ENCODE results near the gene ADRA2B.
A peak's percentile ranks its signal among the peaks of the same experiment; 100 is the strongest.

The ADRA2B gene

DNA sequence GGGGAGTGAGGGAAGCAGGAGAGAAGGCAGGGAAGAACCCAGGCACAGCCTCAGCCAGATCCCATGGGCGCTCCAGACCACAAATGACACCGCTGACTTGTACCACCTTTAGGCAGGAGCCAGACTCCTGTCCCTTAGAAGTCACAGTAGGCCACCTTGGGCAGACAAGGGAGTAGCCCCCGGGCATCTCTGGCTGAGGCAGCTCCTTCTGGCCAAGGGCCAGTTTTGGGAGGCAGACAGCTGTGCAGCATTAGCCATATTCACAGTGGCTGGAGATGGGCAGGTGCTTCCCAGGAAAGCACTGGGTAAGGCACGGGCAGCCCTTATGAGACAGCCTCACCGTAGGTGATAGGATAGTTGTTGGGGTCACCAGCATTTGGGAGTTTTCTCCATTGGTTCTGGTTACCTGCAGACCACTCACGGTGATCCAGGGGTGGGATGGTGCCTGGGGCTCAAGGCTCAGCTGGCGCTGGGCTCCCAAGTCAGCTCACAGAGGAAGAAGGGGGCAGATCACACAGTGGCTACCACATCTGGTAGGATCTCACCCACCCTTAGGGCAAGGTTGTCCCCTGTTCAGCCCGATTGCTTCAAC is 19.9 kb upstream of the ADRA2B start:
- no peak for DNase-seq

DNA sequence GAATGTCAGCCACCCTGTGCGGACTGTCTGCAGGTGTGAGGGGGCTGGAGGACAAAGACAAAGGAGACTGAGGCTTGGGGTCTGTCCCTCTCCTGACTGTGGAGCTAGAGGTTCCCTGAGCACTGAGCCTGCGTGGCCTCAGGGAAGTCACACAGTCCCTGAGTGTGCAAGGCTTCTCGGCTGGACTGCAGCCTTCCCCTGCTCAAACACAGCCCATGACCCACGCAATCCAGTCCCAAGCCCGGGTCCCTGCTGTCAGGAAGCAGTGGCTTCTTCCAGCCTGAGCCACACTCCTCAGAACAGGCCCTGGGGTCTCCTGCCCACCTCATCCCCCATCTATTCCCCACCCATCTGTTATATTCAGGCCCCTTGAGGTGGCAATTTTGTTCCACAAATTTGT is 19.2 kb upstream of the ADRA2B start:
- no peak for DNase-seq

DNA sequence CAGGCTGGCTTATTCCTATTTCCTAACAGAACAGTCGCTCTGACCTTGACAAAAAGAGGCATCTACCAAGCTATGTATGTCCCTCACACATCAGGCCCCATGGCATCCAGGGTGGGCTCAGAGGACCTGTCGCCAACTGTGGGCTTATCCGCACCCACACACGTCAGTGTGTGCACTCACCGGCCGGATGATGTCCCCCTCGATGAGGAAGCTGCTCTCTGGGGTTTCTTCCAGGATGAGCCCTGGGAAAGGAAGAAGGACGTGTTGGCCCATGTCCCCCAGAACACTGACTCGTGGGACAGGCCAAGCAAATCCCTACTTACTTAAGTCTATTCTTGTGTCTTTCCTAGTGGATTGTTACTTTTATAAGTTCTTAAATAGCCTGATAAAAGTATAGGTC is 18.8 kb upstream of the ADRA2B start:
- DNase-seq, result no peak

DNA sequence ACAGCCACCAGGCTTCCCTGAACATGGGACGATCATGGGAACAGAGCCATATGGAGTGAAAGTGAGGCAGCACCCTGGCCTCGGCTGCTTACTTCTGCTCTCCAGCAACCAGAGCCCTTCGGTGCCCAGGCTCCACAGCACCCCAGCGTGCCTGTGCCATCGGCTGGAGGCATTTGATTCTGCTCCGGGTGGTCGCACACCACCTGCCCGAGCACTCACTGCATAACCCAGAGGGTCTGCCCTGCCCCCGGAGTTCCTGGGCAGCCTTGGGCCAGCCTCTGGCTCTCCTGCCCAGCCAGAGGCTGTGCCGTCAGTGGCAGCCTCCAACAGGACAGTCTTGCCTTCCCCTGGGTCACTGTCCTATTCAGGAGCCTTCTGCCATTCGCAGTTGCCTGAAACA is 18.1 kb upstream of the ADRA2B start:
- DNase-seq, result no peak

DNA sequence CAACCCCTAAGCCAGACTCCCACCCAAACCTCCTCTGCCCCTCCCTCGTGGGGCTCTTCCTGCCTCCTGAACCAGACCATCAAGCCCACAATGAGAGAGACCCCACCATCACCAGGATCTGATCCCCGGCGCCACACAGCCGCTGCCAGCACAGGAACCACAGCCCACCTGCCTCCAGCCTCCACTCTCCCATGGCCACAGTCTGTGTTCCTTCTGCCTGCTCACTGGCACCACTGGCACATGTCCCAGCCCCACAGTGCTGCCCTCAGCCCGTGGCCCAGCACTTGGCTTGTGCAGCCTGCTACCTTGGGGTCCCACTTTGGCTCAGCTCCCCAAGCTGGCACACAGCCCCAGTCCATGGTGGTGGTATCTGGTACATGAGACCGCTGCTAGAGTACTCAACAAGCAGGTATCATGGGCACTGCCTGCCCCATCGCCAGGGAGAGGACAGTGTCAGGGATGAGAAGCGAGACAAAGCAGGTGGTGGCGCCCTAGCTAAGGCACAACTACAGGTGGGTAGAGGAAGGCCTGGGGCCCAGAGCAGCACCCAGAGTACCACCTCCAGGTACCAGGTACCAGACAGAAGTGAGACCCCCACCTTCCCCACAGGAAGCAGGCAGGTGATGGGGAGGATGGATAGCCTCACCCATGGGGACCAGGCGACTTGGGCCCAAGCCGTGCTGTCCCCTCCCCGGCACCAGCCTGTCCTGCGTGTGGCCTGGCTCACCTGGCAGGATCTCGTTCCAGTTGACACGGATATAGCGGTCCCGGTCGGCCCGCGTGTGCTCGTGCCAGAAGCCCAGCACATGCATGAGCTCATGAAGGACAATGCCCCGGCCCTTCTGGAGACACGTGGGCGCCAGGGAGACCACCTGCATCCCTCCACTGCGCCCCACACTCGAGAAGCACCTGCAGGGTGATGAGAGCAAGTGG is 15.7 kb upstream of the ADRA2B start:
- DNase-seq, result no peak

DNA sequence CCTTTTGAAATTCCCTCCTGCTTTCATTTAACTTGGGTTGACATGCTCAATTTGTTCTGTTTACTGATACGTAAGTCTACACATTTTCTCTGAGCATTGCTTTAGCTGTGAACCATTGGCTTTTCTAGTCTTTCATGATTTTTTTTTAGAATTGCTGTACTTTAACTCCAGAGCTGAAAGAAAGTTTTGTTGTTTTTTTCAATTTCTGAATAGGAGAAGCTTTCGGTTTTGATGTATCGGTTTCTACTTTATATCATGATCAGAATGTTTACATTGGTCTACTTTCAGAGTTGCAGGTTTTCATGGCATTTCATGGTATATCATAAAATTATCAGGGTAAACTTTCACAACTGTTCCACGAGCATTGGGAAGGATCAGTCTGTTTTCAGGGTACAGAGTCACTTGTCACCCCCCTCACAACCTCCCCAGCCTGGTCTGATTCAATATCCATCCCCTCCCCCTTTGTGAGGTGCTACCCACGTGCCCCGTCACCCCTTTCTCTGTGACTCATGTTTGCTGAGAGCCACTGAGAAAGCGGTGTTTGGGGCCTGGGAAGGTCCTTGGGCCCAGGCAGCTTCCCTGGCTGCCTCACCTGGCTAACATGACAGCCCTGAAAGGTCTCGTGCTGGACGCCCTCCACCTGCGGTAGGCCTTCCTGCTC is 14.9 kb upstream of the ADRA2B start:
- DNase-seq, result no peak

DNA sequence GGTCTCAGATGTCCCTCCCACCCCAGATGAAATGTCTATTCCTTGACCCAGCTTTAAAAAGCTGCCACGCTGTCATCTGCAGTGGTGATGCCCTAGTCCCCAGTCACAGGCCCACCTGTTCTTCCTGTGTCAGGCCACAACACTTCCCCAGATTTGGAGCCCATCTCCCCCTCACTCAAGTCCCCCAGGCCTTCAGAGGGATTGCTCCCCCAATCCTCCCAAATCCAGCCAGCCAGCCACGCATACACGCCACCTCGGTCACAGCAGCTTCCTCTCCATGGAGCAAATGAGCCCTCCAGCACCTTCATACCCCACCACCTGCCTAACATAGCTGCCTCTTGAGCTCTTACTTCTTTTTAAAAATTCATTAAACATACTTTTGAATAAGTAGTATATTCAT is 14.1 kb upstream of the ADRA2B start:
- no peak for DNase-seq

DNA sequence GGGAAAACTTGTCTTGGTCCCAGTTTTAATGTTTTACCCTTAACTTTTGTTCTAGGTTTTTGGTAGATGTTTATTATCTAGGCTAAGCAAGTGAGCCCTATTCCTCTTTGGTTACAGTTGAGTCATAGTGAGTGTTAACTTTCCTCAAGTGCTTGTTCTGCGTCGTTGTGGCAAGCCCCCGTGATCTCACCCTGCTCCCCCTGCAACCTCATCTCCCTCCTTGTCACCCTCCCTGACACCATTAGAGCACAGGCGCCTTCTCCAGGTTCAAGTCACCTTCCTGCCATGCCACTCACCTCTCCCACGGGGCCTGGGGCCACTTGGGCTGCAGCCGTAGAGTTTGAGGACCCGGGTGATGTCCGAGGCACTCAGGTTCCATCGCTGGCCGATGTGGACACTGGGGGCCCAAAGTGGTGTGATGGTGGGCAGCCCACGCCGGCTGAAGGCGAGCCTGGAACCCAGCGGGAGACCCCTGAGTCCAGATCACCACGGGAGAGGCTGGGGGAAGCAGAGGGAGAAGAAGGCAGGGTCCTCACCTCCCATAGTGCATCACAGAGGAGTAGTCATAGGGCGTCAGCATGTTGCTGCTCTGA is 13.3 kb upstream of the ADRA2B start:
- DNase-seq, result no peak

DNA sequence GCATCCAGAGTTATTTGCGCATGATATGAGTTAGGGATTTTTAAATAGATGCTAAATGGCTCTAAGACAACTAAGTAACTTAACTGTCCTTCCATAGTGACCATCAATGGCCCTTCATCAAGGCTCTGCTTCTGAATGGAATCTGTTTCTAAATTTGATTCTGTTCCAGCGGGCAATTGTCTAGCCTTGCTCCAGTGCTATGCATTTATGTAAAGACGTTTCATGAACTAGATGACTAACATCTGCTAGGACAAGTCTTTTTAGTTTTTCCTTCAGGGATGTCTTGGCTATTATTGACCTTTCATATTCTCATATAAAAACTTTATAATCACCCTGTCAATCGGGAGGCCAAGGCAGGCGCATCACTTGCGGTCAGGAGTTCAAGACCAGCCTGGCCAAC is 12.1 kb upstream of the ADRA2B start:
- DNase-seq, result no peak

DNA sequence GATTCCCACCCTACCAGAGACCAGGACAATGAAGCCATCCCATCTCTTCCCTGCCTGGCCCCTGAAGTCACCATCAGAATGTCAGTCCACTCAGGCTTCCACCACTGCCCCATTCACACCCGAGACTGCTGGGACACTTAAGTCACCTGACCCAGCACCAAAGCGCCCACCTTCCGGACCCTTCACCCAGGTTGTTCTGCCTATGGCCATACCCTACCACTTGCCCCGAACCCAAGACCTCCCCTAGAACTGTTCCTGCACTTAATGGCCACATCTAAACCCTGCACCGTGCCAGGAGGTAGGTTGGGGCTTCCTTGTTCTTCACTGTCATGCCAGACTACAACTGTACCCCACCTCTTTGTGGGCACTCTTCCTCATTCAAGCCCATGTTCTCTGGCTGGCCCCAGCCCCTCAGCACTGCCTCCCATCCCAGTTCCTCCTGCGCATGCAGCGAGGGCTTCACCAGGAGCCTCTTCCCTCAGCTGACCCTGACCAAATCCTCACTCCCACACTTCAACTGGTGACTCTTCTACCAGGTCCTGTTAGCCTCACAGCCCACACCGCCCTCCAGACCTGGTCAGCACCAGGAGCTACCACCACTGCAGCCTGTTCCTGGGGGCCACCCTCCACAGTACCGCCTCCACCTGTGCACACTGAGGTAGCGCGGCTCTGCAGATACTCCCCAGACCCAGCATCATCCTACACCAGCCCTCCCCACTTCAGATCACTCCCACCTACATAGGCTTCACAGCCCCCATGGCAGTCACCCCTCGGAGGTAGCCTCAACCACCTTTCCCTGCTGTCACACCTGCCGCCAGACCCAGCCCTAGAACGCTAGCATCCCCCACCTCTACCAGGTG is 8.3 kb upstream of the ADRA2B start:
- no peak for DNase-seq

DNA sequence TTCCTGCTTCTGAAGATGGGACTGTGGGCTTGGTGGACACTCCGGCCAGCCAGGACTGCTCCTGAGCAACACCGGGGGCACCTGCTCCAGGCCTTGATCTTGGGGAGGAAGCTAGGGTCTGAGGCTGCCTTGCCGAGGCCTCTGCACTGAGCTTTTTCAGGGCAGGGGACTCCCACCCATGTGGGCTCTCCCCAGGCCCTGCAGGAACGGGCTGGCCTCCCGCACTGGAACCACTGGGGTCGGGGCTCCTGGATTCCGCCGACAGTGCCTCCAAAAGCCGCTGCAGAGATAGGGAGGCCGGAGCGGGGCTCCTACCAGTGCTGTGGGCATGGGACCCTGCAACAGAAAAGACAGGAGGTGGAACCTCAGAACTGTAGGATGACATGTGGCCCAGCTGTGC is 7.6 kb upstream of the ADRA2B start:
- DNase-seq, result no peak

DNA sequence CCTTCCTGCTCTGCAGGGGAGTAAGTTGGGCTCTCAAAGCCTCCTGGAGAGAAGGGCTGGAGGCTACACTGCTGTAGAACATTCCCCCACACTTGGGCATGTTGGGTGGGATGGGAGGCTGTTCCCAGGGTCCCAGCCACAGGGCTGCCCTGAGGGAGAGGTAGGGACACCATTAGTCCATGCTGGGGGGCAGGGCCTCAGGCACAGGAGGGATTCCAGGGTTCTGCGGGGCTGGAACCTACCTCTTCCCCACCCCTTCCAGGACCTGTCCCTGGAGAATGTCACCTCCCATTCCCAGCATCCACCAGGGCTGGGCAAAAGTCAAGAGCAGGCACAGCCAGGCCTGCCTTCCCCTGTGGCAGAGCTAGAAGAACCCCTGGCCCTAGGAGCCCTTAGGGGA is 6.9 kb upstream of the ADRA2B start:
- no peak for DNase-seq

DNA sequence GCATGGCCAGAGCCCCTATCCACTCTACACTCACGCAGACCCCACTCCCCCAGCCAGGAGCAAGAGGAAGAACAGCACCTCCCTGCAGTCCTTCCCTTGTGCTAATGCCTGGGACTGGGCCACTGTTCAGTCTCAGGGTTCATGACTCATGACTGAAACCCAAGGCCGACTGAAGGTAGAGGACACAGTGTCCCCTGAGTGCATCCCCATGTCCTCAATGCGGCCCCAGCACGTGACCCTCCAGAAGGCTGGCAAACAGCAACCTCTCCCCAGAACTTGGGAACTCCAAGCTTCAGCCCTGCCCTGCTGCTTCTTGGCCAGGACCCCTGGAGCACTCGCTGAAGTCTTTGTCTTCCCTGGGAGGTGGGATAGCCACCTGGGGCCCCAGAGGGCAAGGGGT is 6.0 kb upstream of the ADRA2B start:
- DNase-seq, result no peak

DNA sequence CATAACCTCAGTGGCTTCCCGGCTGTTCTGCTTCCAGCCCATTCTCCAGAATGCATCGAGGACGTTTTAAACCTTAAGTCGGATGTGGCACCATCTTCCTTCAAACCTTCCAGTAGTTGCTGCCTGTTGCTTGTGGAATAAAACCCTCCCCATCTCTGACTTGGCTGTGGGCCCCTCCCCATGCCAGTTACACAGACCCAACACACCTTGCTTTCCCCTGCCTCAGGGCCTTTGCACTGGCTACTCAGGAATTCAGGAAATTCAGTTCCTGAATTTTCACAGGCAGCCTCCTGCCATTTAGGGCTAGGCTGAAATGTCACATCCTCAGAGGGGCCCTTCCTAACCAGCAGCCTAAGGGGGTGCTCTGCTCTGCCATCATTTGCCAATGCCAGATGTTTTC is 5.0 kb upstream of the ADRA2B start:
- no peak for DNase-seq

DNA sequence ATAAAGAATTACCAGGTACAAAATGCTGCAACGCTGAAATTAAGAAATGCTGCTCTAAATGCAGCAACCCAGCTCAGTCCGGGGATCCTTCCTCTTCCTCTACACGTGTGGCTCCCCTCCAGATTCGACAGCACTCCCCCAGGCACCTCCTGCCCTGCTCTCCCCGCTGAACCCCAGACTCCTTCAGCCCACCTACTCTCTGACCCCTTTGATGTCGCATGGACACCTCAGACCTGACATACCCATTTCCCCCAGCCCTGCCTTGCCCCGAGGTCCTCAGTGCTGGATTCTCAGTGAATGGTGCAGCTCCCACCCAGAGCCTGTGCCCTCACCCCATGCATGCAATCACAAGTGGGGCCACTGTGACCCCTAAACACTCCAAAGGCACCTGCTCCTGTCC is 4.6 kb upstream of the ADRA2B start:
- DNase-seq, result no peak

DNA sequence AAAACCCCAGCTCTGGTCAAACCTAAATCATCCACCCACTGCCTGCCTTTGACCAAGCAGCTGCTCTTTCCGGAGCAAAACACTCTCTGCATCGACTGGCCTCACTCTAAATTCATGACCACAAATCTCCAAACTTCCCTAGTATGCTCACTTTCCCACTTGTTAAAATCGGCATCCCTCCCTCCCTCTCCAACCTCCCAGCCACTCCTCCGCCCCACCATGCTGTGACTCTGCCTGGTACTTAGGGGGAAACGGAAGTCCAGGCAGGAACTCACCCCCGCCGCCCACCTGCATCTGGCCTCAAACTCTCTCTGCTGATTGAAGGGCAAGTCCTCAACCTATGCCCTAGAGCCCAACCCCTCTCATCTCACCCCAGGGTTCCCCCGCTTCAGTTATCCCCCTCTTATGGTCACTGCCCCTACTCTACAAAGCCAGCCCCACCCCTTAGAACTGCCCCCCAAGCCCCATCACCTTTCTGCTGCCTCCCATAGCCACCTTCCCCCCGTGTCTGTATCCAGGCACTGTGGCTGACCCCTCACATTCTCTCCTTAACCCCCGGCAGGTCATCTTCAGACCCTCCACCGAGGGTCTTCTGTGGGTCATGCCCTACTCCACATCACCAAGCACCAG is 3.8 kb upstream of the ADRA2B start:
- DNase-seq, result no peak

DNA sequence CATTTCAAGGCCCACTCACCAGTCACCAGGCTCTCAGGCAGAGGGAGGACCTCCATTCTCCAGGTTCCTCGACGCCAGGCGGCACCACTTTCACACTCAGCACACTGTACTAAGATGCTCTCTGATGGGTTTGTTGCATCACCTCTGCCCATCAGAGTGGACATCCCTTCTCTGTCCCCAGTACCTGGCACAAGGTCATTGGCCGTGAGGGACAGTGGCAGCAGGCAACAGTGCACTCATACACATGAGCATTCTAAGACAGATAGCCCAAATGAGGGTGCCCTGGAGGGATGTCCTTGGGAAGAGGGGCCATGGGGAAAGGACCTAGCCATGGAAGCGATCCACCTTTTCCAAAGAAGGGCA is 3.0 kb upstream of the ADRA2B start:
- no peak for DNase-seq

DNA sequence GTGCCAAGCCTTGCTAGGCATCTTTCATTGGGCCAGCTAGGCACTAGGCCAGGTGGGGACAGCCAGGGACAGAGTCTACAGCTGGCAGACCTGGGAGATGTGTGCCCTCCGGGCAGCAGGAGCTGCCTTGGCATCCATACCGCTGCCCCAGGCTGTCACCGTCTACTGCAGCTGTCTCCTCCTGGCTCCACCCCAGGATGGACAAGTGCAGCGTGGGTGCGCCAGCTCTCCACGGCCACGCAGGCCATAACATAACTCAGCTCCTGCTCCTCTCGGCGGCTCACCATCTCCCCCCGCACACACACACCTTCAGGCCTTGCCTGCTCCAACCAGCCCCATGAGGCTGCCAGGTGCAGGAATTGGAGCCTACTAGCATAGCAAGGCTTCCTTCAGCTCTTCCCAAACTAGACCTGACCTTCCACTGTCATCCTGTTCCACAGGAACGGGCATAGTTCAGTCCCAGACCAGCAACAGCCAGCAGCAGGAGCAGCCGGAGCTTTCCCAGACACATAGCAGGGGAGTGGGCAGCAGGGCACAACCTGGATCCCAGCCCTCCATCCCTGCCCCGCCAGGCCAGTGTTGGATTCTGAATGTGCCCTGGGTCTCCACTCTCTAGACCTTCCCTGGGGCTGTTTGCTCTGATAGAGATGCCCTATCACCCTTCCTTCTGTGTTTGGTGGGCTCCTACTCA is 2.5 kb upstream of the ADRA2B start:
- DNase-seq, result no peak

DNA sequence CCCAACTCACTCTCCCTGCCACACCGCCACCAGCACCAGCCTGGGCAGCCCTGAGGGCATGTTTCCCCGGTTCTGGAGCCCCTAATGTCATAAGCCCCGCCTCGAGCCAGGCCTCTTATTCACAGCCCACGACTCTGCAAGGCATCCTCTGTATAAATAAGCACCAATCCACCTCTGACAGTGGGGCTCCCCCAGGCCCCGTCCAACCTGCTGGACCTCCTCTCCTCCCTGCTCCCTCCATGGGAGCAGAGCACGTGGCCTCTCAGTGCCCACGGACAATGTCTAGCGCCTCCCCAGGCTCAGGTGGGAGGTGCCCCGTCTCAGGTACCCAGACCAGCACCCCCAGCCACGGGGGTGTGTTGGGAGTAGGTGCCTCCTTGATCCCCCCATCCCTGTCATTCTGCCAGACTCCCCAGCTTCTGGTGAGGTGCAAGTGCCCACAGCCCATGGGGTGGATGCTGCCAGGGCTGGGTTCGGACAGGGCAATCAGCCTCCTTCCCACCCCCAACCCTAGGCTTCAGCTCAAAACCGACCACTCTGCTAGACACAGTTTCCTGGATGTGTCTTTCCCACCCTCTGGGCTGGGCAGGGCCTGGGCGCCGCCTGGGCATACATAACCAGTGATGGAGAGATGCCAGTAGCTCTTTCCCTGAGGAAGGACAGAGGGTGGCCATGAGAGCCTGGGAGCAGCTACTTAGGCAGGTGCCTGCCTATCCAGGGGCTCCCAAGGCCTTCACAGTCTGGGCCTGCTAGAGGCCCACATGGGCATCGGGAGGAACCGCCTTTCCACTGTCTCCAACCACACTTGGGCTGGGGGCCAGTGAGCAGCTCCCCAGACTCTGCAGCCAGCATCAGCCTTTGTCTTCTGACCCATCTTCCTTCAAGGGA is 1.6 kb upstream of the ADRA2B start:
- DNase-seq, result no peak

DNA sequence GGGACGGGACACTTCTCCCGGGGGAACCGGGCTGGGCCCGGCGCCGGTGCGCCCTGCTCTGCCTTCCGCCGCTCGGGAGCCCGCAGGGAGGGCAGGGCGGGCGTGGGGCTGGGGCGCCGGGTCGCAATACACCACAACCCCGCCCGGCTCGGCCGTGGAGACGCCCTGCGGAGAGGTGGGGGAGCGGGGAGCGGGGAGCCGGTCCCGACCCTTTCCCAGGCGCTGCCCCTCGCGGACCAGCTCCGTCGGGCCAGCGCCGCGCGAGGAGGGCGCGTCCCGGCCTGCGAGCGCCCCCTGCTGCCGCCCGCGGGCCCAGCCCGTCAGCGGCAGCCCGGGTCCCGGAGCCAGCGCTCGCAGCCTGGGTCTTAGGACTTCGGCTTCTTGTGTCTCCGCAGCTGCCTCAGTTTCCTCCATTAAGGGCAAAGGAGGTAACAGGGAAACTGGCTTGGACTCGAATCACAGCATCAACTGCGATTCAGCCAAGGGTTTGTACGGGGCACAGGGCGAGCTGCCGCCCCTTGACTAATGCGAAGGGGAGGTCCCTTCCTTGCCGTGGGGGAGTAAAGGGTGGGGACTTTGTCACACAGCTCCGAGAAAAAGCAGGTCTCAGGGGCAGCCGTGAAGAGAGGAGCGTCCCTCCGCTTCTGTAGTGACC is 635 bp upstream of the ADRA2B start:
- DNase-seq, result peak; percentile 34 to 50 (median 37)
